DOHH2 (cell line): ENCODE measurements around the gene METTL9.

Experiments
- H3F3A ChIP-seq: fragments of 200-600 bp; sonication (generic), shearing (Covaris generic); 2 replicates; pipeline ENCODE4 v1.6.0; 2016; ENCODE audit warnings: antibody characterized with exemption, mild to moderate bottlenecking; ENCODE audit not compliant: control insufficient read depth, insufficient read depth
- H3K27ac ChIP-seq: fragments of 200-600 bp; sonication (generic); 2 replicates; pipeline ENCODE4 v1.5.1; 2014; ENCODE audit warnings: low read depth, mild to moderate bottlenecking, low read length, moderate library complexity
- H3K27me3 ChIP-seq: fragments of 200-600 bp; sonication (generic); 2 replicates; pipeline ENCODE4 v1.6.1; 2014; ENCODE audit warnings: mild to moderate bottlenecking, low read length, mixed read lengths; ENCODE audit not compliant: control insufficient read depth
- H3K36me3 ChIP-seq: fragments of 200-600 bp; sonication (generic); 2 replicates; pipeline ENCODE4 v1.6.1; 2014; ENCODE audit warnings: mild to moderate bottlenecking, low read length, moderate library complexity, mixed read lengths; ENCODE audit not compliant: control insufficient read depth
- H3K4me1 ChIP-seq: fragments of 200-600 bp; sonication (generic); 2 replicates; pipeline ENCODE4 v1.6.1; 2014; ENCODE audit warnings: mild to moderate bottlenecking, low read length, mixed read lengths; ENCODE audit not compliant: control insufficient read depth
- H3K4me2 ChIP-seq: fragments of 200-600 bp; sonication (generic); 2 replicates; pipeline ENCODE4 v1.6.0; 2014; ENCODE audit warnings: mild to moderate bottlenecking, low read length, moderate library complexity
- H3K4me3 ChIP-seq: fragments of 200-600 bp; sonication (generic); 2 replicates; pipeline ENCODE4 v1.5.1; 2014; ENCODE audit warnings: mild to moderate bottlenecking, low read length, mixed read lengths
- H3K79me2 ChIP-seq: fragments of 200-600 bp; sonication (generic); 2 replicates; pipeline ENCODE4 v1.6.1; 2014; ENCODE audit warnings: mild to moderate bottlenecking, low read length, mixed read lengths; ENCODE audit not compliant: control insufficient read depth
- H3K9me2 ChIP-seq: fragments of 200-600 bp; sonication (generic); replicated peaks from 2 replicates; pipeline ENCODE4 v1.6.1; 2014; ENCODE audit warnings: mild to moderate bottlenecking, low read length, mixed read lengths; ENCODE audit not compliant: control insufficient read depth
- H3K9me3 ChIP-seq: fragments of 200-600 bp; sonication (generic); 2 replicates; pipeline ENCODE4 v1.6.1; 2014; ENCODE audit warnings: antibody characterized with exemption, low read length, mixed read lengths; ENCODE audit not compliant: control insufficient read depth, insufficient read depth
- H4K20me1 ChIP-seq: fragments of 200-600 bp; sonication (generic); 2 replicates; pipeline ENCODE4 v1.6.0; 2014; ENCODE audit warnings: low read depth, mild to moderate bottlenecking, antibody characterized with exemption, low read length, moderate library complexity; ENCODE audit not compliant: control insufficient read depth, insufficient read depth
- EZH2phosphoT487 ChIP-seq: fragments of 200-600 bp; sonication (generic); IDR thresholded peaks from 2 replicates; pipeline ENCODE4 v1.6.1; 2017; ENCODE audit warnings: borderline replicate concordance, mild to moderate bottlenecking, antibody characterized with exemption, low read length, moderate library complexity, mixed read lengths
- TF ChIP-seq, protein P1 (sequence below): fragments of 200-600 bp; sonication (generic); IDR thresholded peaks from one replicate; pipeline ENCODE4 v1.5.1; 2014; ENCODE audit warnings: antibody characterized with exemption, mild to moderate bottlenecking, low read depth, low read length; ENCODE audit not compliant: poor library complexity, severe bottlenecking

METTL9 gene

DNA sequence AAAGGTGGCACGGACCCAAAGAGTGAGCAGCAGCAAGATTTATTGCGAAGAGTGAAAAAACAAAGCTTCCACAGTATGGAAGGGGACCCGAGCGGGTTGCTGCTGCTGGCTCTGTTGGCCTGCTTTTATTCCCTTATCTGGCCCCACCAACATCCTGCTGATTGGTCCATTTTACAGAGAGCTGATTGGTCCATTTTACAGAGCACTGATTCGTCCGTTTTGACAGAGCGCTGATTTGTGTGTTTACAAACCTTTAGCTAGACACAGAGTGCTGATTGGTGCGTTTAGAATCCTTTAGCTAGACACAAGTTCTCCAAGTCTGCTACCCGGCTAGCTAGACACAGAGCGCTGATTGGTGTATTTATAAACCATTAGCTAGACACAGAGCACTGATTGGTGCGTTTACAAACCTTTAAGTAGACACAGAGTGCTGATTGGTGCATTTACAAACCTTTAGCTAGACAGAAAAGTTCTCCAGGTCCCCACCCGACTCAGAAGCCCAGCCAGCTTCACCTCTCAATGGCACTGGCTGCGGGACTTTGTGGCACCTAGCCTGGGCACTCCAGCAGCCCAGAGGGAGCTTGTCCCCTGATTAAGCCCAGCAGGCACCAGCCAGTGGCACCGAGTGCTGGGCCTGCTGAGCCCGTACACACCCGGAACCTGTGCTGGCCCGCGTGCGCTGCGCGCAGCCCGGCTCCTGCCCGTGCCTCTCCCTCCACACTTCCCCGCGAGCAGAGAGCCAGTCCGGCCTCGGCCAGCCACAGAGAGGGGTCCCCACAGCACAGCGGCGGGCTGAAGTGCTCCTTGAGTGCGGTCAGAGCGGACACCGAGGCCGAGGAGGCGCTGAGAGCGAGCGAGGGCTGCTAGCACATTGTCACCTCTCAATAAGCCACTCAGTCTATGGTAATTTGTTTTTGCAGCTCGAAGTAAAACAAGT is 37.9 kb downstream of the METTL9 start:
- H4K20me1 ChIP-seq = no peaks in the 10 kb centered on the region
- H3K4me3 ChIP-seq = no peak overlapping the region
- H3K36me3 ChIP-seq = peaks cover 7% of the 10 kb centered on the region
- no peaks in the 10 kb centered on the region for H3K9me3 ChIP-seq
- H3K27ac ChIP-seq = no peak overlapping the region
- no peaks in the 10 kb centered on the region for H3K27me3 ChIP-seq
- peaks cover 17% of the 10 kb centered on the region for H3K79me2 ChIP-seq
- H3K4me1 ChIP-seq = peaks cover 37% of the 10 kb centered on the region
- H3F3A ChIP-seq = peaks cover 11% of the 10 kb centered on the region
- no peaks in the 10 kb centered on the region for H3K9me2 ChIP-seq
- no peak for TF ChIP-seq EZH2phosphoT487
- TF ChIP-seq, protein P1, sequence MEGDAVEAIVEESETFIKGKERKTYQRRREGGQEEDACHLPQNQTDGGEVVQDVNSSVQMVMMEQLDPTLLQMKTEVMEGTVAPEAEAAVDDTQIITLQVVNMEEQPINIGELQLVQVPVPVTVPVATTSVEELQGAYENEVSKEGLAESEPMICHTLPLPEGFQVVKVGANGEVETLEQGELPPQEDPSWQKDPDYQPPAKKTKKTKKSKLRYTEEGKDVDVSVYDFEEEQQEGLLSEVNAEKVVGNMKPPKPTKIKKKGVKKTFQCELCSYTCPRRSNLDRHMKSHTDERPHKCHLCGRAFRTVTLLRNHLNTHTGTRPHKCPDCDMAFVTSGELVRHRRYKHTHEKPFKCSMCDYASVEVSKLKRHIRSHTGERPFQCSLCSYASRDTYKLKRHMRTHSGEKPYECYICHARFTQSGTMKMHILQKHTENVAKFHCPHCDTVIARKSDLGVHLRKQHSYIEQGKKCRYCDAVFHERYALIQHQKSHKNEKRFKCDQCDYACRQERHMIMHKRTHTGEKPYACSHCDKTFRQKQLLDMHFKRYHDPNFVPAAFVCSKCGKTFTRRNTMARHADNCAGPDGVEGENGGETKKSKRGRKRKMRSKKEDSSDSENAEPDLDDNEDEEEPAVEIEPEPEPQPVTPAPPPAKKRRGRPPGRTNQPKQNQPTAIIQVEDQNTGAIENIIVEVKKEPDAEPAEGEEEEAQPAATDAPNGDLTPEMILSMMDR = no peak
- no peak overlapping the region for H3K4me2 ChIP-seq

DNA sequence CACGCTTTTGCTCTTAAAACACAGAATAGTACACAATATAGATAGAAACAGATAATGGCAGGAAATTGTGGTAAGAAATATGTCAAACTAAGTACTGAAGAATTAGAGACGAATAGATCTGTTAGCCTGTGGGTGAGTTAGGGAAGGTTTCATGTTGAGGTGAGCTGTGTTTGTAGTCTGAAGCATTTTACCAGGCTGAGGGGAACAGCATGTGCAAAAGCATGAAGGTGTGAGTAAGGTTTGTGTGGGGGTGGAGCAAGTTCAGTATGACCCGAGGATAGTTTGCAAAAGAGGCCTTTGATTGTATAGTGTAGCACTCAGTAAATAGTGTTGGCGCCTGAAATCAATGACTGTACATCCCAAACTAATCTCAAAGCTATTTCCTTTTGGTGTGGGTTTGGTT is 39.2 kb downstream of the METTL9 start:
- Histone ChIP-seq H3K27me3 (no peaks in the 10 kb centered on the region), H3K4me3 (no peak overlapping the region), H3K27ac (no peak overlapping the region; the same call in 1 of the 2 replicates), H3K79me2 (peaks cover 29% of the 10 kb centered on the region), H3K9me3 (no peaks in the 10 kb centered on the region), H3F3A (peaks cover 12% of the 10 kb centered on the region), H3K4me2 (0 out of 2 replicates have a peak overlapping the region, but pooled peaks have one; percentile 7), H3K4me1 (peaks cover 50% of the 10 kb centered on the region), H3K36me3 (peaks cover 7% of the 10 kb centered on the region), H4K20me1 (no peaks in the 10 kb centered on the region), H3K9me2 (no peaks in the 10 kb centered on the region)
- TF ChIP-seq EZH2phosphoT487 = no peak

DNA sequence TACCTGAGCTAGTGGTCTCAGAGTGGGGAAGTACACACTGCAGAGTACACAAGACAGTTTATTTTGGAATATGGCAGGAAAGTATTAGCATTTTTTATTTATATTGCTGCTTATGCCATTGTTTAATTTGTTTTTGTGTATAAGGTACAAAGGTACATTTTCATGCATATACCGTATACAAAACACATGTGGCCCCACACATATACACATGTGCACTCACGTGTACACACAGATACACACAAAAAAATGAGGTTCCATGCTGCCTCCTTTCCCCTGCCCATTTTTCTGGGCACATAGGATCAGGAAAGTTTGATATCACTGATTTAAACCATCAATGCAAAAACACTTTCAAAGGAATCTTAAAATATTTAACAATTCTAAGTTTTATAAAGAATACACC is 40.1 kb downstream of the METTL9 start:
- peaks cover 21% of the 10 kb centered on the region for H3F3A ChIP-seq
- no peak for TF ChIP-seq EZH2phosphoT487
- peaks cover 35% of the 10 kb centered on the region for H3K79me2 ChIP-seq
- H3K4me1 ChIP-seq = peaks cover 59% of the 10 kb centered on the region
- H3K4me2 ChIP-seq = no peak overlapping the region
- H3K4me3 ChIP-seq = no peak overlapping the region
- no peaks in the 10 kb centered on the region for H3K9me2 ChIP-seq
- H3K27me3 ChIP-seq = no peaks in the 10 kb centered on the region
- no peaks in the 10 kb centered on the region for H3K9me3 ChIP-seq
- H3K27ac ChIP-seq = no peak overlapping the region
- H3K36me3 ChIP-seq = peaks cover 4% of the 10 kb centered on the region; the same call in 1 of the 2 replicates
- no peaks in the 10 kb centered on the region for H4K20me1 ChIP-seq

DNA sequence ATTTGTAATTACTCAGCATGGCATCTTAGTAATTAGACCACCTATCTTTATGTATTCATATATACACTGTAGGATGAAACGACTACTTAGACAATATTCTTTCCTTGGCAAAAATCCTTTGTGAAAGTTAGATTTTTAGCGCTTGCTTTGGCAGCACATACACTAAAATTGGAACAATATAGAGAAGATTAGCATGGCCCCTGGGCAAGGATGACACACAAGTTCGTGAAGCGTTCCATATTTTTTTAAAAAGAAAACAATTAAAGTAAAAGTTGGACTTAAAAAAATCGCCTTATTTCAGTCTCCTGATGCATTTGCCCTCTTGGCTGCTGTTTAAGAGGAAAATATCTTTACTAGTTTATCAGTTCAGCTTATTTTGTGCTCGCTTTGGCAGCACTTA is 42.5 kb downstream of the METTL9 start:
- Histone ChIP-seq H3K27ac (peak overlapping the region; percentile 98), H3K4me1 (peaks cover 81% of the 10 kb centered on the region), H3F3A (peaks cover 44% of the 10 kb centered on the region), H3K27me3 (no peaks in the 10 kb centered on the region), H4K20me1 (no peaks in the 10 kb centered on the region), H3K36me3 (peaks cover 11% of the 10 kb centered on the region; the same call in 1 of the 2 replicates), H3K4me3 (peak overlapping the region; percentile 47; the same call in 1 of the 2 replicates), H3K4me2 (peak overlapping the region; percentile 67), H3K79me2 (peaks cover 44% of the 10 kb centered on the region), H3K9me3 (no peaks in the 10 kb centered on the region), H3K9me2 (no peaks in the 10 kb centered on the region)
- no peak for TF ChIP-seq EZH2phosphoT487
- TF ChIP-seq, protein P1 = no peak
